CD4-positive, alpha-beta T cell treated with Interleukin-12 subunit alpha and Interleukin-12 subunit beta, for 1 hour (primary cell): Measurements from ENCODE around the gene SETBP1.

Source experiments
- DNase-seq: peaks from one replicate; pipeline ENCODE4 v3.0.0-alpha.2; 2020

SETBP1 gene

DNA sequence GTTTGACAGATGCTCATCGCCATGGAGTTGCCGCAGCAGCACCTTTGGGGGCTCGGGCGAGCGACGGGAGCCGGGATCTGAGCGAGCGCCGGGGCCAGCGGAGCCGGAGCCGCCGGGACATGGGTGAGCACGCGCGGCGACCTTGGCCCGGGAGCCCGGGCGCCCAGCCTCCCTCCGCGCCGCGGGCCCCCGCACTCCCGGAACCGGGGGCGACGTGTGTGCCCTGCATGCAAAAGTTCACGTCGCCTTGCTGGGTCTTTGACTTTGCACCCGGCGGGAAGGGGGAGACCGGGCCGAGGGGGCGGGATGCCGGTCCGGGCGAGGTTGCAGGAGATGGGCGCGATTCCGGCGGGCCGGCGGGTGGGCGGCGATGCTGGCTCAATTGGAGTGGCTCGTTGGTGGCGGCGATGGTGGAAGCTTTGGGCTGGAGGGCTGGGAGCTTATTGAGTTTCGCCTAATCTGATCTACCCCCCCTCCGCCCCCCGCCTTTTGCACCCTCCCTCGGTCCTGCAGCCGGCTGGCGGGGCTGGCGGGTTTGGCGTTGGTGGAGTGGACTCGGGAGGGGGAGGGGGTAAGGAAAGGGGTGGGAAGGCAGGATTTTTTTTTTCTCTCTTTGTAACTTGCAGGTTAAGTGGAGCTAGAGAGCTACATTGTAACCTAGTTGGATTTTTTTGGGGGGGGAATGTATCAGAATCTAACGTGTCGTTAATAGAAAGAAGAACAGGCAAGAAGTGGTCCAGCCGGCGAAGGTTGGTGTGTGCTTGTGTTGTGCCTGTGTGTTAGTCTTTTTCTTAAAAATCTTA, at the start of gene SETBP1:
Gene SETBP1 (plus strand): TSS at position 616 of the 803 bp plus-strand sequence. CDS start 20,459 bp downstream, outside the sequence.
- DNase-seq = peak; percentile 18

DNA sequence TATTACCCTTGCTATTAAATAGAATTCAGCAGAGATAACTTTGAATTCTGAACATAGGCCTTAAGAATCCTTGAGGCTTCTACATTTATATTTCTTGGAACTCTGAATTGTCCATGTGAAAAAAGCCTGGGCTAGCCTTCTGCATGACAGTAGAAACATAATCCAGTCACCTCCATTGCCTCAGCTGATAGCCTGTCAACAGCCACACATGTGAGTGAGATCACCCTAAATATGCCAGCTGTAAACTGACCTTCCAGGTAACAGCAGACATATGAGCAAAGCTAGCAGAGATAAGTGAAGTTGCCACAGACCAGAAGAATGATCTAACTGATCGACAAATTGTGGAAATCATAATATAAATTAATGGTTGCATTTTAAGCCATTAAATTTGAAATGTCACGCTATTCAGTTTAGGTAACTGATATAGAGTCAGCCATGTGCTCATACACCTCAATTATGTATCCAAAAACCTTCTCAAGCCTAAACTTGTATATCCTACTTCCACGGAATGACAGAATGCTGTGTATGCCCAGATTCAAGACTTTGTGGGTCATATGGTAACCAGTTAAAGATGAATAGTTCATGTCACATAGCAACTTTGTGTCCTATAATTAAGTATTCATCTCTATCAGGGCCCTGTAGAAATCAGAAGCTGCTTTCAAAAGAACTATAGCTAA, 48.1 kb upstream of the SETBP1 start:
- DNase-seq = no peak

DNA sequence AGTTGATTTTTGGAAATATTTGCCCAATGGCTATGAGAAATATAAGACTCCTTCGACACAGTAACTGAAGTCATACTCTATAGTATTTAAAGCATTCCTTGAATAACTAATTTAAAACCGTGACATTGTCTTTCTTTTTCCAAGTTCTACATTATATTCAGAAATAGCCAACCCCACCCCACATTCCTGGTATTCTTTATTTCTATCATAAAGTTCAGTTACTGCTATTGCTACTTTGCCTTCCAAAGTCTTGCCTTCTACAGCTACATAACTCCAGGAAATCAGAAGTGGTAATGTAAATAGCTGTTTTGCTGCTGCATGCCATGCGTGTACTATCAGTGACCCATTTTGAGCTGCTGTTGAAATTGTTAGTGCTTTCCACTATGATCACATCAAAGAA, 45.1 kb upstream of the SETBP1 start:
- no peak for DNase-seq

DNA sequence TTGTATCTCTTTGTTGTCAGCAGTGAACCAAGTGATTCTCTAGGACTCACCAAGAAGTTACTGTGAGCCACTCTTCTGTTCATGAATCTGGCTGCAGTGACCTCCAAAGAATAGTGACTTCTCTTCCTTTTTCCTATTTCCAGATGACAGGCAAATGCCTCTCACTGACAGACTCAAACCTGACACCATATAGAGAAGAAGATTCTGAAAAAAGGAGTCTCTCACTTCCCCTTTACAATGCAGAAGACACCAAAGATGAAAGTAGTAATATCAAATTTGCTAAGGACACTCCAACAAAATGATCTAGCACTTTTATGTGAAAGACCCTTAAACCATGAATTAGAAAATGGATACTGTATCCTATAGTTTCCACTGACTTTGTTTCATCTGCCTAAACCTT, 44.4 kb upstream of the SETBP1 start:
- no peak for DNase-seq

DNA sequence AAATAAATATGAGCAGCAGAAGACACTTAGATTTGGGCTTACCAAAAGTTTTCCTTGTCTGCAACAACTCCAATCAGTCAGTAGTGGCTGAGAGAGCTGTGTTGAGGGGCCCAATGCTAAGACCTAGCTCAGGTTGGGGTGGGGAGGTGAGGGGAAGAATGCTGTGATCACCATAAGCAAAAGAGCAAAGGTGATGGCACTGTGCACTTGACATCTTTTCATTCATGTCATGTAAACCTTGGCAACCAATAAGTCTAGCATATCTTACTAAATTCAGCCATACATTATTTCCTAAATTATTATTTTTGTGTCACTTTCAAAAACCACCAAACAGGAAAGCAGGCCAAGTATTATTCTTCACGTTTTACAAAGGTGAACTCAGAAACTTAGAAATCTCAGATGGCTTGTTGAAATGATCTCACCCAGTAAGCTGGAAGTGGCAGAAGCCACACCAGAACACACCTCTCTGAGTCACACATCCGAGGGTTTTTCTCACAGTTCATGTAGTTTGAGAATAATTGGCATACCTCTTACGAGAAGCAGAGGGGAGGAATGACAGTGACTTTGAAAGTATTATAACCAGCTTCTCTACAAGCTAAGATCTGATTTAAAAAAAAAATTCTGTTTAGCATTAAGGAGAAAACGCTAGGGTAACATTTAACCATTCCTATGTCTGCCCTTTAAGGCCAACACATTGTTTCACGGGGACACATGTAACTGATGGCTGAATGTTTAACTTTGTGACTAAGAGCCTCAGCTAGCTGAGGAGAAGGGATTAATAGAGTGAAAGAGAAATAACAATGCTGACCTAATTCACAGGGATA, 43.3 kb upstream of the SETBP1 start:
- DNase-seq = peak; percentile 3

DNA sequence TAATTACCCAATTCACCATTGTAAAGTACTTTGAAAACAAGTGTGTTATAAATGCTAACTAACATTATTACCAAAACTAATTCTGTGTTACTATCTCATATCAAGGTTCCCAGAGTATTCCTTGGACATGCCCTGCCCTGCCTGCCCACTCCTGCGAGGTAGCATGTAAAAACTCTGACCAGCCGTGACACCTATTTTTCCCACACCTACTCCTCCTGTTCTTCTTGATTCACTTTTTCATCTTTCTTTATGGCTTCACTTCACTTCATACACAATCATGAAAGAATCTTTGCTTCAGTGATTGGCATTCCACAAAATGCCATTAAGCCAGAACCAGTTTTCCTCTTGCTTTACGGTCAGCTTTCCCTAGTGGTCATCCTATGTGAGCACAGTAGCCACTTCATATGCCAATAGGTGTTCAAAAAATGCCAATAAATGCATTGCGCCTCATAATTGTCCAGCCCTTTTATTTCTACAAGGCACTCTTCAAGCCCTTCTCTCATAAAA, 42.6 kb upstream of the SETBP1 start:
- DNase-seq = no peak

DNA sequence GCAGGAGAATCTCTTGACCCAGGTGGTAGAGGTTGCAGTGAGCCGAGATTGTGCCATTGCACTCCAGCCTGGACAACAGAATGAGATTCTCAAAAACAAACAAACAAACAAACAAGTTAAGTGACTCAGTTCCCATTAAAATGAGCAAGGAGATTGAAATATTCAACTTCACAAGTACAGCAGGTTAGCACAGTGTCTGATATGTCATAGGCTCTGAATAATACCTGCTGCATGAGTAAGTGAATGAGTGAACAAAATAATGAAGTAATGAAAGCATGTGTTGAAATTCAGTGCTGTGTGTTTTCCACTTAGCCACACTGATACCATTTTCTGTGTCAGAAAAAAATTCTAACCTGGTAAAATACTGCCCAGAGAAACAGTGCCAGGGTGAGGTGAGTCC, 41.9 kb upstream of the SETBP1 start:
- DNase-seq = no peak

DNA sequence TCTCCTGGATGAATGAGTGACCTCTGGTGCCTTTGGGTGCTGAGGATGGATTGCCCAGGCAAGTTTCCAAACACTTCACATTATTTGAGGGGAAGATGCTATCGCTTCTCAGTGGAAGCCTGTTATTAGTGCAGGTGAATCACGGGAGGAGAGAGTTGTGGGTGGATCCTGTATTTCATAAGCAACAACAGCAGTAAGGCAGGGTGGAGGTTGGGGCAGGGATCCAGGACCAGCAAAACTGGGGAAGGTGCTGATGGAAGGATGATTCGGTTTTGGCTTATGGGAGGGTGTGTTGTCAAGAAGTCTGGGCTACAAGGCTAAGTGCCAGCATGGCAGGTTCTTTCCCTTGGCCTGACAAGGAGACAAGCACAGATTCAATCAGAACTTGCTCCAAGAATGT, 37.7 kb upstream of the SETBP1 start:
- no peak for DNase-seq

DNA sequence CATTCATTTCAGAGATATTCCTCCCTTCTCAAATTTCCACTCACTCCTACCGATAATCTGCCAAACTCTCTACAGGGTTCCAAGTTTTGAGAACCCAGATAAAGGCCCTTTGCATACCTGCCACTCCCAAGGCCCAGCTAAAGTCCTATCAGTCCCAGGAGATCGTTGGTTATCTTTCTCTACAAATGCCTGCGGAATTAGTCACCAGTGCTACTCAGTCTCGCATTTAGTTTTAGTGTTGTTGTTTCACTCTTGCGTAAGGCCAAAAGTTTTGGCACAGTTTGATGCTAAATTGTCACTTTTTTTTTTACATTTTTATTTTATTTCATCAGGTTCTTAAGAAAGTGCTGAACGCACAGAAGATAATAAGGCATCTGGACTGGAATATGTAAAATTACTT, 29.2 kb upstream of the SETBP1 start:
- DNase-seq = no peak

DNA sequence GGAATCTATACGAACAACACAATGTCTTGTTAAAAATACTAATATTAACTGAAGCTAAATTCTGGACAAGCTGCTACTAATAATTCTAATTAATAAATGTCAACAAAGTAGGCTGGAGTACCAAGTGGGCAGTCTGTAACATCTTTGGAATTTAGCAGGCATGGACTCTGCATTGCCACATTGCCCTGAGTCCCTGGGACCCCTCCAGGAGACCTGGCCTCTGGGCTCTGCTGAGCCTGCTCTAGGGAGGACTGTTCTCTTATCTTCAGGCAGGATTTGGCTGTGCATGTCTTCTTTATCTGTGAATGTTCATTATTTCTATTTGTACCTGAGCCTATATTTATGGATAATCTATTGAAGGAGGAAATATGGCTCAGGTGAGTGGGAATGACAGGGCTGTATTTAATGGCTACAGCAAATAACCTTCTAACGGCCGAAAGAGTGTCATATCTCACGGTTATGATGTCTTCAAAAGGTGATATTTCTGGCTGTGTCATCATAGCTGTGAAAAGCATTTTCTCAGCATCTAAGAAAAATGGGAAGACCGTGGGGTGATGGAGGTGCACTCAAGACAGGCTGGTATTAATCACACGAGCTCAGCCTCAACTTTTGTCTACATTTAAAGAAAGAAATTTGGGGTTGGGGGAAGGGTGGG, 28.6 kb upstream of the SETBP1 start:
- no peak for DNase-seq

DNA sequence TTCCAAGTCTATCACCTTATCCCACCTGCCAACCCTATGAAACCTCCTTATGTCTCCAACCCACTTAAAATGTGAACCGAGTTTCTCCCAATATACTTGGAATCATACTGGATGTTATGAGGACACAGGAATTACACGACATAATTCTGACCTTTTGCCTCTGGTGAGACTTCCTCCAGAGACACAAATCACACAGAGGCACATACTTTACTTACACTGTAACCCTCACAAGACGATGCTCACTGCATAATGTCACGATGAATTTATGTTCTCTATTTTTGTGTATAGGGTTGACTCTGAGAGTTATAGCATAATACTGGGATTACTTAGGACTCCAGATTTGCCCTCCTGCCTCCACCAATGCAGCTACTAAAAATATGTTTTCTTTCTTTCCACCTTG, 28.0 kb upstream of the SETBP1 start:
- no peak for DNase-seq

DNA sequence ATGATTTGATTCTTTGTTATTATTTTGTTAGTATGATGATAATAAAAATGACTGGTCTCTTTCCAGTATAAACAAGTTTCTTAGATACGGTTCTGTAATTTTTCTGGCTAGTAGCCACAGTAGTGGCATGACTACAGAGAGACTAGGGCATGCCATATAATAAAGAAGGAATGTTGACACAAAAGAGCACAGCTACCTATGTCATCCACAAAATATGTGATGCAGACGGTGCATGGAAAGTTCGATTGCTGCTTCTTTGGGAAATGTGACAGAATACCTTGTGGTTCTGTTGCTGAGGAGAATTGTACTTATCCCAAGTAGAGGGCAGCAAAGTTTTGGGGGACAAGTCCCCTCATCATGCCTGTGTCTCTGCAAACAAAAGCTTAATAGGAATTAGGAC, 26.1 kb upstream of the SETBP1 start:
- DNase-seq = no peak

DNA sequence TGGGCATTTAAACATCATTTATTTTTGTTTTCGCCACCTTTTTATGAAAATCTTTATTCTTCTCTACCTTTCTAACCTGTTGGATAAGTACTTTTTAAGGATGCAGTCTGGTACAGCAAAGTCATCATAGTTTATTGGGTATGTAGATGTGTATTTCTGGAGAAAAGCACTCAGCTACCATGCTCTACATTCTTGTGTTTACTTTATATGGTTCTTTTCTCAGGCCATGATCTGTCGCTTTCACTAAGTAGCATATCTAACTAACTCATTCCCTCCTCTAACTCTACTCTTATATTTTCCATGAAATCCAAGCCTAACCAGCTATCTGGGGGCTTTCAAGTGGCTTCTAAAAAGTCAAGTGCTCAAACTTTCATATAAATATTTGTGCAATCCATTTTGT, 25.3 kb upstream of the SETBP1 start:
- DNase-seq = no peak

DNA sequence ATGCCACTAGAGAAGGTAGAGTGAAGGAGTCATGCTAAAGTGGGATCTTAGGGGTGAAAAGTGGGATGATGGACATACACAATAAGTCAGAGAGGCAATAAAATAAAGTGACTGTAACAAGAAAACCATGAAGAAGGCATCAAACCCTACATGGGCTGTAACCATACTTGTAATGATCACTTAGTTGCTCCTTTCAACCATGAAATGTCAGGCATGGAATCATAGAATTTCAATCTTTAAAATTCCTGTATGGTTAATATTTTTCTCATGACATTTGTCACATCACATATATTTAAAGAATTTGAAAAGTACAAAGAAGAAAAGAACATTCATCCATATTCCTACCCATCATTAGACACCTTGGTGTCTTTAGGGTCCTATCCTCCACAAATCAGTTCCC, 20.9 kb upstream of the SETBP1 start:
- no peak for DNase-seq

DNA sequence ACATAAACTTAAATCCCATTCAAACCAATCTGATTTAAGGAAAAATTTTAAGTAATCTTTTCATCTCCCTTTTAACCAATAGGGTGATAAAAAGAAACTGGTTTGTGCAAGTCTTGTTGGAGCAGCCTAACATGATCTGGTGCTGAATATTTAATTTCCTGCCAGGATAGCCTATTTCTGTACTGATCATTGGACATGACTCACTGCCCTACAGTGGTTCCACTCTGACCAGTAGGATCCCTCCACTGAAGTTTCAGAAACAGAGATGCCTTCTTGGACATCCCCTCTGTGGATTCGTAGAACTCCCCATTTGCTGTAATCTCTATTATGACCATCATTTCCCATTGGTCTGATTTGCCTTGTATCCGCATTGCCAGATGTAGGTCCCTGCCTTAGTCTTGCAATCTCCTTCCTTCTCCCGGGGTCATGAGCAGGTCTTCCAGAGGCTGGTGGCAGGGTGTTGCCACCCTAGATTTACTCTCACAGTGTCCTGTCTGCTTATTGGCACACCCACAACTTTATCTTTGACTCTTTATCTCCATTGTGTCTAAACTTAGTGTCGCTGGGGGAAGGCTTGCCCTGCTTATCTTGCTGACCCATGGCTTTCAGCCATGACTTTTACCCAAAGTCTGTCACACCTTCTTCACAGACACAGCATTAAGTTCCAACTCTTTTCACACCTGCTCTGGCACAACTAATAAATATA, 12.3 kb upstream of the SETBP1 start:
- no peak for DNase-seq

DNA sequence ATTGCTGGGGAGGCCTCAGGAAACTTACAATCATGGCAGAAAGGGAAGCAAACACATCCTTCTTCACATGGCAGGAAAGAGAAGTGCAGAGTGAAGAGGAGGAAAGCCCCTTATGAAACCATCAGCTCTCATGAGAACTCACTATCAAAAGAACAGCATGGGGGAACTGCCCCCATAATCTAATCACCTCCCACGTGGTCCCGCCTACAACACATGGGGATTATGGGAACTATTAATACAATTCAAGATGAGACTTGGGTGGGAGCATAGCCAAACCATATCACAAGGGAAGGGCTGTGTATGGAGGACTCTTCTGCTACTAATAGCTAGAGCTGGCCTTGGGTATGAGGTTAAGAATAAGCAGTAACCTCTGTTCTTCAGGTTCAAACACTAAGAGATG, 8.8 kb upstream of the SETBP1 start:
- no peak for DNase-seq

DNA sequence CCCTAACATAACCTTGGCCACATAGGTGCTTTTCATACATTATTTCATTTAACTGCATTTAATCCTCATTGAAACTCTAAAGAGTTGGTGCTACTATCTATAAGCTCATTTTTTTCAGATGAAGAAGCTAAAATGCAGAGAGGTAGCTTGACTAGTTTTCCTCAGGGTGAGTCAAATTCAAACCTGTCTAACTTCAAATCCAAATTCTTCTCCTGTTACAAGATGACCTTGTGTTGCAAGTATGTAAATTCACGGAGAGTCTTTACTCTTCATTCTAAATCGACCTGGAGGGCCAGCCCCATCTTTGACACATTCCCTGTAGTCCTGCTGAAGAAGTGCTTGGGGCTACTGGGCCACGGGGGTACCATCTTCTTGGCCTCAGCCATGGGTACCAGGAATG, 8.2 kb upstream of the SETBP1 start:
- DNase-seq = no peak

DNA sequence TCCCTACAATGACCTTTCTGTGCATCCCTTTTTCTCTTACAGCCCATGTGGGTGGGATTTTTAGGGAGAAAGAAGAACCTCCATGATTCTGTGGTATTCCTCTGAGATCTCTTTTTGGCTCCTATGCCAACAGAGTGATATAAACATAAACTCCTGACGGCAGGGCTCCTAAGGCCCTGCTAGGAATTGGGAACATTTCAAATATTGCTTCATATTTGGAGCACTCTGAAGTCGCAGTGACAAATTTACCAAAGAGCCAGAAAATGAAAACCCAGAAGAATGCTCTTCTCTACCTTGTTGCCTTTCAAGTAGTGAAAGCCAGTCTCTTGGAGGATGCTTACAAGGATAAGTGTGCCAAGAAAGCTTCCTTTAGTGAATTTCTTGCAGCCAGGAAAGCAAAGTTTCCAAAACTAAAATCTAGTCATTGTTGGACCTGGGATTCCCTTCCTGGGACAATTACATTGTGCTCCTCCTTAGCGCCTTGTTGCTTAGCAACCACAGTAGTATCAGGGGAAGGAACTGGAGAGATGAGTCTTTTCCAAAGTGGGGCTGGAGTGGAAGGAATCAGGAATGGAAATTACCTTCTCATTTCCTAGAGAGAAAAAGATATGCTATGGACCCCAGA, 7.3 kb upstream of the SETBP1 start:
- DNase-seq = no peak

DNA sequence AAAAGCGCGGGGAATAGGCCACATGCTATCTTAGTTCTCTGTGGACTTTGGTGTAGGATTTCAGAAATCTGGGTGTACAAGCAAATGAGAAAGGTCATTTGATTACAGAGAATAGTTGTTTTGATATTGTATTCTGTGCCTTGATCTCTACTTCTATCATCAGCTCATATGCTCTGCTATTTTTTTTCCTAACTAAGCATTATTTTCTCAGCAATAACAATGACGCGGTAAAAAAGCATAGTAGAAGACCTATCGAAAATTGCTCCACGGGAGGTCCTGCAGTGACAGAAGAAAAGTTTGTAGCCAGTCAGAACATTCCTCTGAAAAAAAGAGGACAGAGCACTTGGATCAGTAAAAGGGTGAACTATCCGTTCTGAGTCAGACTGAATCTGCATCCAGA, 2.8 kb upstream of the SETBP1 start:
- DNase-seq = no peak

DNA sequence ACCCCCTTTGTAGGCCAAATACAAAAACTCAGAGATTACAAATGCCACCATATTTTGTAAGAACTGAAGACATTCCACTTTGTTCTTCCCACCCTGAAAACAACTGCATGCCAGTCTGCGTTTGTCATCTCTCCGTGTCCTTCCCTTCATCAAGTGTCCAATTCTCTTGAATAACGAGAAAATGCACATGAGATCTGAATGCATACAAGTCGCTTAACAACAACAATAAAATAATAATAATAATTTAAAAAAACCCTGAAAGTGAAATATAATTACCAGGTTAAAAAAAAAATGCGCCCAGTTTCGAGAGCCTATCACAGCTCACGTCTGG, 2.0 kb upstream of the SETBP1 start:
- DNase-seq = no peak

DNA sequence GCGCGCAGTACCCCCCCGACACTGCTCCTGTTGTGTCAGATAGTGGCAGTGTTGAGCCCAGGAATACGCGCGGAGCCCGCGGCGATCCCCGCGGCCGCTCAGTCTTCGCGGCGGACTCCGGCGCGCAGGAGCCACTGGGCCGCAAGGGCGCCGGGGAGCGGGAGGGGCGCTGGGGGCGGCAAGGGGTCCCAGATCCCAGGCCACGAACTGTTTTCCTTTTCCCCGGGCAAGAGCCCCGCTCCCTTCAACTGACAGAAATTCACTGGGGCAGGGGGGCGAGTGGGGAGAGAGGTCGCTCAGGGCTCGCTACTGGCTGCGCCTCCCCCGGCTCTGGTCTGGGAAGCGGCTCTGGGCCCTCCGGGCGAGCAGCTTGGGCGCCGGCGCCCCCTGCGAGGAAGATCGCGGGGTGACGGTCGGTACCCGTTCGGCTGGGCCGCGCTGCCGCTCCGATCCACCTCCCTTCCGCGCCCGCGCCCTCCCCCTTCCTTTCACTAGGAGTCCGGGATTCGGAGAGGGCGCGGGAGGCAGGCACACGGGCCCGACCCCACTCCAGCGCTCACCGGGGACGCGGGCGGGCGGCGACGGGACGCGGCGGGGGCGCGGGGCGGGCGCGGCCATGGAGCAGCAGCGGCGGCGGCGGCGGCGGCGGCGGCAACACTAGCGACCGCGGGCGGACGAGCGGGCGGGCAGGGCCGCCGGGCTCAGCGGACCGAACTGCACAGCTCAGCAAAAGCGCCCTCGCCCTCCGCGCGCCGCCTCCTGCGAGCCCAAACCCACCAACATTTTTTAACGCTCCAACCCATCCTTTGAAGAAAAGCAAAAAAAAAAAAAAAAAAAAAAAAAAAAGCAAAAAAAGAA, 1.4 kb upstream of the SETBP1 start:
- DNase-seq = peak; percentile 79
